Measurements from ENCODE around the gene MACROH2A1.

The MACROH2A1 gene

GRCh38 chr5:135339623-135340022 lies 59.4 kb downstream of the MACROH2A1 start:
- H3F3A ChIP-seq (ENCODE audit: insufficient read depth, low read length) = no peaks in the 10 kb centered on the region
- H3K27ac ChIP-seq (ENCODE audit: low read length) = no peak overlapping the region
- no peak overlapping the region for H2AFZ ChIP-seq (ENCODE audit: low read length)
- TF ChIP-seq EZH2 (optimal IDR thresholded peaks at IDR 0.05; ENCODE audit: low read depth, low read length) = no peak
- no peak for TF ChIP-seq EZH2phosphoT487 (IDR thresholded peaks at IDR 0.05; ENCODE audit: low read length)
- no peak for TF ChIP-seq CTCF (IDR thresholded peaks at IDR 0.05; ENCODE audit: low read length)
- no peaks in the 10 kb centered on the region for H3K79me2 ChIP-seq (ENCODE audit: low read length)
- H3K9me3 ChIP-seq (replicated peaks; ENCODE audit: insufficient read depth, low read length) = no peaks in the 10 kb centered on the region
- H3K36me3 ChIP-seq (replicated peaks; ENCODE audit: insufficient read depth, low read length) = peaks cover 23% of the 10 kb centered on the region; the same call in 1 of the 2 replicates
- no peaks in the 10 kb centered on the region for H3K4me1 ChIP-seq (ENCODE audit: low read length)
- DNase-seq = no peak
- H3K27me3 ChIP-seq (replicated peaks; ENCODE audit: insufficient read depth, low read length) = no peaks in the 10 kb centered on the region
- H3K9ac ChIP-seq (ENCODE audit: low read length) = no peak overlapping the region
- no peak overlapping the region for H3K4me3 ChIP-seq (ENCODE audit: low read length)
- no peaks in the 10 kb centered on the region for H4K20me1 ChIP-seq (ENCODE audit: insufficient read depth, low read length)
- no peak overlapping the region for H3K4me2 ChIP-seq (ENCODE audit: low read depth, low read length)
- H3K9me2 ChIP-seq (replicated peaks; ENCODE audit: insufficient read depth, low read length) = no peaks in the 10 kb centered on the region

GRCh38 chr5:135339189-135339588 lies 59.8 kb downstream of the MACROH2A1 start:
- peaks cover 23% of the 10 kb centered on the region; the same call in 1 of the 2 replicates for H3K36me3 ChIP-seq (replicated peaks; ENCODE audit: insufficient read depth, low read length)
- H3K4me1 ChIP-seq (ENCODE audit: low read length) = no peaks in the 10 kb centered on the region
- TF ChIP-seq EZH2phosphoT487 (IDR thresholded peaks at IDR 0.05; ENCODE audit: low read length) (no peak), EZH2 (optimal IDR thresholded peaks at IDR 0.05; ENCODE audit: low read depth, low read length) (no peak), CTCF (IDR thresholded peaks at IDR 0.05; ENCODE audit: low read length) (no peak)
- H4K20me1 ChIP-seq (ENCODE audit: insufficient read depth, low read length) = no peaks in the 10 kb centered on the region
- no peak overlapping the region for H3K9ac ChIP-seq (ENCODE audit: low read length)
- no peaks in the 10 kb centered on the region for H3K27me3 ChIP-seq (replicated peaks; ENCODE audit: insufficient read depth, low read length)
- no peak for DNase-seq
- H3K9me3 ChIP-seq (replicated peaks; ENCODE audit: insufficient read depth, low read length) = no peaks in the 10 kb centered on the region
- no peaks in the 10 kb centered on the region for H3F3A ChIP-seq (ENCODE audit: insufficient read depth, low read length)
- H3K27ac ChIP-seq (ENCODE audit: low read length) = no peak overlapping the region
- H3K9me2 ChIP-seq (replicated peaks; ENCODE audit: insufficient read depth, low read length) = no peaks in the 10 kb centered on the region
- no peak overlapping the region for H3K4me3 ChIP-seq (ENCODE audit: low read length)
- H3K79me2 ChIP-seq (ENCODE audit: low read length) = no peaks in the 10 kb centered on the region
- no peak overlapping the region for H3K4me2 ChIP-seq (ENCODE audit: low read depth, low read length)
- no peak overlapping the region for H2AFZ ChIP-seq (ENCODE audit: low read length)

GRCh38 chr5:135337064-135337463 lies 62.0 kb downstream of the MACROH2A1 start:
- no peak for DNase-seq
- H3K36me3 ChIP-seq (replicated peaks; ENCODE audit: insufficient read depth, low read length) = 0 out of 2 replicates have a peak, but pooled peaks cover 14% of the 10 kb centered on the region
- no peak overlapping the region for H3K4me3 ChIP-seq (ENCODE audit: low read length)
- no peak overlapping the region for H3K27ac ChIP-seq (ENCODE audit: low read length)
- no peaks in the 10 kb centered on the region for H3F3A ChIP-seq (ENCODE audit: insufficient read depth, low read length)
- TF ChIP-seq EZH2 (optimal IDR thresholded peaks at IDR 0.05; ENCODE audit: low read depth, low read length) (no peak), EZH2phosphoT487 (IDR thresholded peaks at IDR 0.05; ENCODE audit: low read length) (no peak), CTCF (IDR thresholded peaks at IDR 0.05; ENCODE audit: low read length) (no peak)
- no peaks in the 10 kb centered on the region for H4K20me1 ChIP-seq (ENCODE audit: insufficient read depth, low read length)
- no peaks in the 10 kb centered on the region for H3K27me3 ChIP-seq (replicated peaks; ENCODE audit: insufficient read depth, low read length)
- no peaks in the 10 kb centered on the region for H3K79me2 ChIP-seq (ENCODE audit: low read length)
- H2AFZ ChIP-seq (ENCODE audit: low read length) = no peak overlapping the region
- no peak overlapping the region for H3K9ac ChIP-seq (ENCODE audit: low read length)
- H3K4me1 ChIP-seq (ENCODE audit: low read length) = no peaks in the 10 kb centered on the region
- H3K4me2 ChIP-seq (ENCODE audit: low read depth, low read length) = no peak overlapping the region
- H3K9me3 ChIP-seq (replicated peaks; ENCODE audit: insufficient read depth, low read length) = no peaks in the 10 kb centered on the region
- no peaks in the 10 kb centered on the region for H3K9me2 ChIP-seq (replicated peaks; ENCODE audit: insufficient read depth, low read length)
